Karpas-422 (cell line): ENCODE results near the gene ROR1. TPM values are rescaled to one million over a fixed set of nuclear protein-coding genes. Genes with fewer than 3 reads are reported as not detected.

ENCODE experiments used
- DNase-seq: peaks from one replicate; pipeline ENCODE4 v3.0.0-alpha.2; 2015
- H2AFZ ChIP-seq: fragments of 200-600 bp; sonication (generic); 2 replicates; pipeline ENCODE4 v1.6.1; 2014; ENCODE audit warnings: antibody characterized with exemption, low read length, mixed read lengths
- H3K27ac ChIP-seq: fragments of 200-600 bp; sonication (generic); 2 replicates; pipeline ENCODE4 v1.5.1; 2014; ENCODE audit warnings: mild to moderate bottlenecking, low read length, moderate library complexity
- H3K27me3 ChIP-seq: fragments of 200-600 bp; sonication (generic); 2 replicates; pipeline ENCODE4 v1.6.1; 2014; ENCODE audit warnings: low read length, mixed read lengths
- H3K36me3 ChIP-seq: fragments of 200-600 bp; sonication (generic); 2 replicates; pipeline ENCODE4 v1.6.1; 2014; ENCODE audit warnings: low read length, mixed read lengths; ENCODE audit not compliant: insufficient read depth
- H3K4me1 ChIP-seq: fragments of 200-600 bp; sonication (generic); 2 replicates; pipeline ENCODE4 v1.6.1; 2014; ENCODE audit warnings: mild to moderate bottlenecking, low read length, mixed read lengths
- H3K4me2 ChIP-seq: fragments of 200-600 bp; sonication (generic); 2 replicates; pipeline ENCODE4 v1.6.1; 2014; ENCODE audit warnings: low read length, low read depth, mild to moderate bottlenecking; ENCODE audit not compliant: poor library complexity, severe bottlenecking
- H3K4me3 ChIP-seq: fragments of 200-600 bp; sonication (generic); 2 replicates; pipeline ENCODE4 v1.5.1; 2014; ENCODE audit warnings: mild to moderate bottlenecking, antibody characterized with exemption, low read length, mixed read lengths
- H3K79me2 ChIP-seq: fragments of 200-600 bp; sonication (generic); 2 replicates; pipeline ENCODE4 v1.6.1; 2014; ENCODE audit warnings: mild to moderate bottlenecking, low read length, mixed read lengths
- H3K9ac ChIP-seq: fragments of 200-600 bp; sonication (generic); 2 replicates; pipeline ENCODE4 v1.6.0; 2014; ENCODE audit warnings: low read length
- H3K9me2 ChIP-seq: fragments of 200-600 bp; sonication (generic), shearing (Covaris generic); replicated peaks from 2 replicates; pipeline ENCODE4 v1.6.0; 2014; ENCODE audit warnings: mild to moderate bottlenecking, low read length, moderate library complexity; ENCODE audit not compliant: insufficient read depth
- H3K9me3 ChIP-seq: fragments of 300-700, 200-600 bp; sonication (generic); 2 replicates; pipeline ENCODE4 v1.6.1; 2014; ENCODE audit warnings: low read length, mixed read lengths
- H4K20me1 ChIP-seq: fragments of 200-600 bp; sonication (generic); 2 replicates; pipeline ENCODE4 v1.6.1; 2014; ENCODE audit warnings: mild to moderate bottlenecking, antibody characterized with exemption, low read length, low read depth; ENCODE audit not compliant: insufficient read depth
- total RNA-seq: library from RNA; depleted of rRNA; stranded (reverse); fragments of >200 nt; shearing (Covaris generic); gene quantifications from 2 replicates; pipeline ENCODE4 v1.2.3, GENCODE V29; 2014; ENCODE audit warnings: low replicate concordance

Gene ROR1
- total RNA-seq, 1 experiment from 2014 or later = not detected

- no peak overlapping the region for H3K4me3 ChIP-seq
- H3K36me3 ChIP-seq = no peaks in the 10 kb centered on the region
- no peak overlapping the region for H3K27ac ChIP-seq
- H3K9me2 ChIP-seq = no peaks in the 10 kb centered on the region
- no peak overlapping the region for H3K9ac ChIP-seq
- H3K27me3 ChIP-seq = no peaks in the 10 kb centered on the region
- H3K4me1 ChIP-seq = no peaks in the 10 kb centered on the region
- no peak overlapping the region for H3K4me2 ChIP-seq
- no peaks in the 10 kb centered on the region for H4K20me1 ChIP-seq
- no peak for DNase-seq
- H3K79me2 ChIP-seq = no peaks in the 10 kb centered on the region
- no peak overlapping the region for H2AFZ ChIP-seq
- no peaks in the 10 kb centered on the region for H3K9me3 ChIP-seq
These were observed 18.3 kb downstream of the ROR1 start for GRCh38 chr1:63792152-63792551.

DNA sequence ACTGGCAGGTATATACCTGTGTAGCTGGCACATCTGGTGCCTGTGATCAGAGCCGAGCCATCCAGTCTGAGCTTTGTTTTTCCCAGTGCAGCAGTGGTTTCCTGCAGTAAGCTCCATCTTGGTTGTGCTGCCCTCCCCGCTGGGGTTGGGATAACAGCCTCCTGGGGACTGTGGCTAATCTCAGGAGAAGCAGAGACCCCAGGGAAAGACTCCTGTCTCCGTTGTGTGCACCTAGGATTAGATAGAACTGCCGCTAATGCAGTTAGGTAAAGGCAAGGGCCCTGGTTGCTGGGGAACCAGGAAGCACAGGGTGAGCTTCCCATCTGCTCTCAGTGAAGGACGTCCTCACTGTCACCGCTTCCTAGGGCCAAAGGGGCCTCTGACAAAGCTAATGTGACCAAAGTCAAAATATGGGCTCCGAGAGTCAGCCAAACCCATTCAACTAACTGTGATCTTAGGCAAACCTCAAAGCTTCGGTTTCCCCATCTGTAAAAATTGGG is 20.0 kb downstream of the ROR1 start:
- H3K4me1 ChIP-seq = no peaks in the 10 kb centered on the region
- no peak overlapping the region for H3K9ac ChIP-seq
- no peak overlapping the region for H3K4me3 ChIP-seq
- no peaks in the 10 kb centered on the region for H3K9me3 ChIP-seq
- no peaks in the 10 kb centered on the region for H3K27me3 ChIP-seq
- H3K9me2 ChIP-seq = no peaks in the 10 kb centered on the region
- H3K79me2 ChIP-seq = no peaks in the 10 kb centered on the region
- H2AFZ ChIP-seq = no peak overlapping the region
- H3K4me2 ChIP-seq = no peak overlapping the region
- no peaks in the 10 kb centered on the region for H4K20me1 ChIP-seq
- H3K36me3 ChIP-seq = no peaks in the 10 kb centered on the region
- DNase-seq = no peak
- no peak overlapping the region for H3K27ac ChIP-seq

GRCh38 chr1:63794354-63794753 is 20.5 kb downstream of the ROR1 start:
- Histone ChIP-seq H2AFZ (no peak overlapping the region), H3K4me2 (no peak overlapping the region), H3K4me1 (no peaks in the 10 kb centered on the region), H3K27me3 (no peaks in the 10 kb centered on the region), H3K9me2 (no peaks in the 10 kb centered on the region), H3K9me3 (no peaks in the 10 kb centered on the region), H3K9ac (no peak overlapping the region), H3K79me2 (no peaks in the 10 kb centered on the region), H3K27ac (no peak overlapping the region), H4K20me1 (no peaks in the 10 kb centered on the region), H3K4me3 (no peak overlapping the region), H3K36me3 (no peaks in the 10 kb centered on the region)
- DNase-seq = no peak

- H3K4me2 ChIP-seq = no peak overlapping the region
- H3K27me3 ChIP-seq = no peaks in the 10 kb centered on the region
- no peaks in the 10 kb centered on the region for H3K36me3 ChIP-seq
- no peak overlapping the region for H2AFZ ChIP-seq
- H3K79me2 ChIP-seq = no peaks in the 10 kb centered on the region
- no peak overlapping the region for H3K4me3 ChIP-seq
- H3K27ac ChIP-seq = no peak overlapping the region
- H3K9ac ChIP-seq = no peak overlapping the region
- no peaks in the 10 kb centered on the region for H3K4me1 ChIP-seq
- no peaks in the 10 kb centered on the region for H3K9me3 ChIP-seq
- H3K9me2 ChIP-seq = no peaks in the 10 kb centered on the region
- DNase-seq = no peak
- H4K20me1 ChIP-seq = no peaks in the 10 kb centered on the region
These were observed 21.1 kb downstream of the ROR1 start for GRCh38 chr1:63794939-63795378.

- Histone ChIP-seq H3K79me2 (no peaks in the 10 kb centered on the region), H3K27me3 (no peaks in the 10 kb centered on the region), H2AFZ (no peak overlapping the region), H3K36me3 (no peaks in the 10 kb centered on the region), H3K9me3 (no peaks in the 10 kb centered on the region), H3K4me2 (no peak overlapping the region), H3K4me1 (no peaks in the 10 kb centered on the region), H3K9me2 (no peaks in the 10 kb centered on the region), H3K27ac (no peak overlapping the region), H3K9ac (no peak overlapping the region), H4K20me1 (no peaks in the 10 kb centered on the region), H3K4me3 (no peak overlapping the region)
- no peak for DNase-seq
These were observed 21.6 kb downstream of the ROR1 start for GRCh38 chr1:63795455-63795854.

- H3K9me2 ChIP-seq = no peaks in the 10 kb centered on the region
- no peak for DNase-seq
- H3K36me3 ChIP-seq = no peaks in the 10 kb centered on the region
- H3K79me2 ChIP-seq = no peaks in the 10 kb centered on the region
- no peak overlapping the region for H2AFZ ChIP-seq
- H3K4me2 ChIP-seq = no peak overlapping the region
- no peak overlapping the region for H3K9ac ChIP-seq
- H3K27ac ChIP-seq = no peak overlapping the region
- H3K9me3 ChIP-seq = no peaks in the 10 kb centered on the region
- no peak overlapping the region for H3K4me3 ChIP-seq
- H4K20me1 ChIP-seq = no peaks in the 10 kb centered on the region
- H3K4me1 ChIP-seq = no peaks in the 10 kb centered on the region
- H3K27me3 ChIP-seq = no peaks in the 10 kb centered on the region
These were observed 23.4 kb downstream of the ROR1 start for GRCh38 chr1:63797056-63797726.

GRCh38 chr1:63798284-63798683 is 24.5 kb downstream of the ROR1 start:
- no peak for DNase-seq
- Histone ChIP-seq H3K27ac (no peak overlapping the region), H3K9ac (no peak overlapping the region), H3K36me3 (no peaks in the 10 kb centered on the region), H3K4me1 (no peaks in the 10 kb centered on the region), H2AFZ (no peak overlapping the region), H4K20me1 (no peaks in the 10 kb centered on the region), H3K9me3 (no peaks in the 10 kb centered on the region), H3K27me3 (no peaks in the 10 kb centered on the region), H3K4me3 (no peak overlapping the region), H3K79me2 (no peaks in the 10 kb centered on the region), H3K4me2 (no peak overlapping the region), H3K9me2 (no peaks in the 10 kb centered on the region)

- H3K4me2 ChIP-seq = no peak overlapping the region
- no peaks in the 10 kb centered on the region for H3K27me3 ChIP-seq
- no peak for DNase-seq
- H2AFZ ChIP-seq = no peak overlapping the region
- no peaks in the 10 kb centered on the region for H3K4me1 ChIP-seq
- no peak overlapping the region for H3K9ac ChIP-seq
- no peaks in the 10 kb centered on the region for H3K9me2 ChIP-seq
- H3K36me3 ChIP-seq = no peaks in the 10 kb centered on the region
- no peak overlapping the region for H3K4me3 ChIP-seq
- no peaks in the 10 kb centered on the region for H4K20me1 ChIP-seq
- H3K79me2 ChIP-seq = no peaks in the 10 kb centered on the region
- no peak overlapping the region for H3K27ac ChIP-seq
- no peaks in the 10 kb centered on the region for H3K9me3 ChIP-seq
These were observed 25.5 kb downstream of the ROR1 start for GRCh38 chr1:63799307-63799706.
